ENCODE measurements around the gene USHBP1.

The USHBP1 gene

GRCh38 chr19:17242431-17243208 is 21.9 kb downstream of the USHBP1 start:
- peaks cover 16 to 23% of the 10 kb centered on the region in 2 experiments for H3K4me1 ChIP-seq (ENCODE audit: control insufficient read depth in 1 of 2, insufficient read depth in 2 of 2, low read length in 2 of 2)
- WGBS (ENCODE audit: extremely low coverage, insufficient coverage, insufficient read length) = no CpG with 5 or more reads among the region's 8 CpGs

GRCh38 chr19:17240826-17241399 is 23.6 kb downstream of the USHBP1 start:
- Histone ChIP-seq H4K91ac (ENCODE audit: low read depth, low read length) (no peak overlapping the region), H2AFZ (ENCODE audit: insufficient read depth, low read length, poor library complexity) (no peak overlapping the region), H3K4me2 (ENCODE audit: low read length) (no peak overlapping the region)

More at GRCh38 chr19:17242431-17243208, 21.9 kb downstream of the USHBP1 start:
- H2AK5ac ChIP-seq (ENCODE audit: low read length) = no peak overlapping the region
- H3K36me3 ChIP-seq (ENCODE audit: control insufficient read depth in 1 of 2, insufficient read depth in 2 of 2, low read length in 2 of 2) = peaks cover 26 to 31% of the 10 kb centered on the region in 2 experiments
- peak overlapping the region; percentile 95 for H3K4ac ChIP-seq (ENCODE audit: low read depth, low read length)
- DNase-seq = peak in 1 of 2 donors; percentile 31
- peak overlapping the region; percentile 2 for H2BK5ac ChIP-seq (ENCODE audit: low read depth, low read length, poor library complexity)
- H3K27ac ChIP-seq (ENCODE audit: low read depth, low read length) = peak overlapping the region; percentile 95
- peak overlapping the region; percentile 4 for H3K23ac ChIP-seq (ENCODE audit: low read length)
- H3K27me3 ChIP-seq (ENCODE audit: insufficient read depth, low read length) = no peaks in the 10 kb centered on the region
- H3K14ac ChIP-seq (ENCODE audit: low read length) = peak overlapping the region; percentile 14
- peak overlapping the region; percentile 34 for H4K8ac ChIP-seq (ENCODE audit: low read depth, low read length)
- H3K79me2 ChIP-seq (ENCODE audit: control insufficient read depth, insufficient read depth, low read length, poor library complexity) = peaks cover 52% of the 10 kb centered on the region
- peaks cover 8% of the 10 kb centered on the region for H3K9me3 ChIP-seq (ENCODE audit: insufficient read depth, low read depth, low read length)
- H2BK12ac ChIP-seq (ENCODE audit: low read length) = no peak overlapping the region
- peak overlapping the region; percentile 95 for H3K9ac ChIP-seq (ENCODE audit: low read length)
- peak overlapping the region; percentile 38 for H3K18ac ChIP-seq (ENCODE audit: low read length)
- H2BK120ac ChIP-seq (ENCODE audit: insufficient read depth, low read length, poor library complexity) = peak overlapping the region; percentile 15
- peak overlapping the region; percentile 48 for H4K91ac ChIP-seq (ENCODE audit: low read depth, low read length)
- peak overlapping the region; percentile 84 for H3K4me2 ChIP-seq (ENCODE audit: low read length)
- H3K4me3 ChIP-seq (ENCODE audit: low read depth, low read length) = peak overlapping the region; percentile 55
- H4K12ac ChIP-seq (ENCODE audit: low read depth, low read length) = no peak overlapping the region
- H3K79me1 ChIP-seq (ENCODE audit: low read length) = peaks cover 41% of the 10 kb centered on the region
- H2AFZ ChIP-seq (ENCODE audit: insufficient read depth, low read length, poor library complexity) = no peak overlapping the region

GRCh38 chr19:17240062-17240752 is 24.3 kb downstream of the USHBP1 start:
- peaks cover 31% of the 10 kb centered on the region for H3K79me1 ChIP-seq (ENCODE audit: low read length)
- H3K79me2 ChIP-seq (ENCODE audit: control insufficient read depth, insufficient read depth, low read length, poor library complexity) = peaks cover 42% of the 10 kb centered on the region
- no peak overlapping the region for H2BK5ac ChIP-seq (ENCODE audit: low read depth, low read length, poor library complexity)
- H3K36me3 ChIP-seq (ENCODE audit: control insufficient read depth in 1 of 2, insufficient read depth in 2 of 2, low read length in 2 of 2) = peaks cover 40 to 41% of the 10 kb centered on the region in 2 experiments
- H4K8ac ChIP-seq (ENCODE audit: low read depth, low read length) = no peak overlapping the region
- H3K4me2 ChIP-seq (ENCODE audit: low read length) = no peak overlapping the region
- no CpG with 5 or more reads among the region's 24 CpGs for WGBS (ENCODE audit: extremely low coverage, insufficient coverage, insufficient read length)
- H3K27me3 ChIP-seq (ENCODE audit: insufficient read depth, low read length) = no peaks in the 10 kb centered on the region
- no peak overlapping the region for H2AFZ ChIP-seq (ENCODE audit: insufficient read depth, low read length, poor library complexity)
- H4K91ac ChIP-seq (ENCODE audit: low read depth, low read length) = no peak overlapping the region
- H3K4me3 ChIP-seq (ENCODE audit: low read depth, low read length) = no peak overlapping the region
- no peak for DNase-seq
- H3K27ac ChIP-seq (ENCODE audit: low read depth, low read length) = no peak overlapping the region
- H3K4ac ChIP-seq (ENCODE audit: low read depth, low read length) = peak overlapping the region; percentile 85
- H3K23ac ChIP-seq (ENCODE audit: low read length) = no peak overlapping the region
- no peak overlapping the region for H2AK5ac ChIP-seq (ENCODE audit: low read length)
- peaks cover 20 to 26% of the 10 kb centered on the region in 2 experiments for H3K4me1 ChIP-seq (ENCODE audit: control insufficient read depth in 1 of 2, insufficient read depth in 2 of 2, low read length in 2 of 2)
- no peak overlapping the region for H4K12ac ChIP-seq (ENCODE audit: low read depth, low read length)
- H3K9ac ChIP-seq (ENCODE audit: low read length) = no peak overlapping the region
- no peak overlapping the region for H3K14ac ChIP-seq (ENCODE audit: low read length)
- no peak overlapping the region for H2BK12ac ChIP-seq (ENCODE audit: low read length)
- H2BK120ac ChIP-seq (ENCODE audit: insufficient read depth, low read length, poor library complexity) = no peak overlapping the region
- H3K18ac ChIP-seq (ENCODE audit: low read length) = no peak overlapping the region
- H3K9me3 ChIP-seq (ENCODE audit: insufficient read depth, low read depth, low read length) = peaks cover 8% of the 10 kb centered on the region

More at GRCh38 chr19:17240826-17241399, 23.6 kb downstream of the USHBP1 start:
- H3K9ac ChIP-seq (ENCODE audit: low read length) = no peak overlapping the region
- H3K4ac ChIP-seq (ENCODE audit: low read depth, low read length) = peak overlapping the region; percentile 85
- DNase-seq = no peak
- H3K36me3 ChIP-seq (ENCODE audit: control insufficient read depth in 1 of 2, insufficient read depth in 2 of 2, low read length in 2 of 2) = peaks cover 36 to 37% of the 10 kb centered on the region in 2 experiments
- WGBS (ENCODE audit: extremely low coverage, insufficient coverage, insufficient read length) = no CpG with 5 or more reads among the region's 6 CpGs
- no peak overlapping the region for H3K4me3 ChIP-seq (ENCODE audit: low read depth, low read length)
- no peak overlapping the region for H2BK12ac ChIP-seq (ENCODE audit: low read length)
- H3K79me1 ChIP-seq (ENCODE audit: low read length) = peaks cover 26% of the 10 kb centered on the region
- peaks cover 8% of the 10 kb centered on the region for H3K9me3 ChIP-seq (ENCODE audit: insufficient read depth, low read depth, low read length)
- H3K27ac ChIP-seq (ENCODE audit: low read depth, low read length) = no peak overlapping the region
- no peak overlapping the region for H3K18ac ChIP-seq (ENCODE audit: low read length)
- no peak overlapping the region for H2BK5ac ChIP-seq (ENCODE audit: low read depth, low read length, poor library complexity)
- no peaks in the 10 kb centered on the region for H3K27me3 ChIP-seq (ENCODE audit: insufficient read depth, low read length)
- no peak overlapping the region for H3K23ac ChIP-seq (ENCODE audit: low read length)
- H4K8ac ChIP-seq (ENCODE audit: low read depth, low read length) = no peak overlapping the region
- no peak overlapping the region for H2BK120ac ChIP-seq (ENCODE audit: insufficient read depth, low read length, poor library complexity)
- peaks cover 42% of the 10 kb centered on the region for H3K79me2 ChIP-seq (ENCODE audit: control insufficient read depth, insufficient read depth, low read length, poor library complexity)
- no peak overlapping the region for H3K14ac ChIP-seq (ENCODE audit: low read length)
- H3K4me1 ChIP-seq (ENCODE audit: control insufficient read depth in 1 of 2, insufficient read depth in 2 of 2, low read length in 2 of 2) = peaks cover 14 to 23% of the 10 kb centered on the region in 2 experiments
- H2AK5ac ChIP-seq (ENCODE audit: low read length) = no peak overlapping the region
- no peak overlapping the region for H4K12ac ChIP-seq (ENCODE audit: low read depth, low read length)
